Measurements from ENCODE around the gene HSCB. TPM values are rescaled to one million over a fixed set of nuclear protein-coding genes. Genes with fewer than 3 reads are reported as not detected.

HSCB gene
- total RNA-seq, 1 experiment from 2014 or later = 19.2 TPM

DNA sequence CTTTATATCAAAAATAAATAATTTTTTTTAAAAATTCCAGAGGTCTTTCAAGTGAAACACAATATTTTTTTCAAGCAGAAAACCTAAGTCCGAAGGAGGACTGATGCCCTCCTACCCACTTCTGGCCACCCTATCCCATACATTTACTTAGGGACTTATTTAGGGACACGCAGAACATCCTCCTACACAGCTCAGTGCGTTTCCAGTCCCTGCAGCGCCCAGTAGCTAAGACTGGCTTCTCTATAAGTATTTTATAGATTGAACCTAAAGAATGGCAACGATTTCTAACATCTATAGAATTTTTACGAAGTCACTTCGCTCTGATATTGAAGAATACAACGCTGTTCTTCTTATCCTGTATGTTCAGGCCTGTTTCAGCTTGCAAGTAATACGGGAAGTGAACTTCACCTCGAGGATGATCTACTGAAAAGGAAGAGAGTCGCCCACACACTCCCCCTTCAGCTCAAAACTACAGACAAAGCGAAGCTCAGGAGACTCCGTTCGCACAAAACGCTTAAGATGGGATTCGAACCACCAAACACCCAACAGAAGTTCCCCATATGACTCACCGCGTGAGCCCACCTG lies 547 bp upstream of the HSCB start:
- Mint-ChIP-seq H3K4me1 (peaks cover 55% of the 10 kb centered on the region), H3K27me3 (ENCODE audit: low read depth) (no peaks in the 10 kb centered on the region), H3K9me3 (no peaks in the 10 kb centered on the region), H3K4me3 (peak overlapping the region; percentile 87), H3K36me3 (peaks cover 27% of the 10 kb centered on the region), H3K27ac (peak overlapping the region; percentile 97)
- TF ChIP-seq GTF2I (CRISPR knock-in tag; conservative IDR thresholded peaks at IDR 0.05) = no peak
- TF ChIP-seq ETV6 (CRISPR knock-in tag; IDR thresholded peaks at IDR 0.05) = 0 out of 2 replicates have a peak, but pooled peaks have one; percentile 36
- TF ChIP-seq RELA (CRISPR knock-in tag; IDR thresholded peaks at IDR 0.05; ENCODE audit: borderline replicate concordance) = no peak
- TF ChIP-seq NFE2L1 (CRISPR knock-in tag; IDR thresholded peaks at IDR 0.05) = peak; percentile 22; the same call in 1 of the 2 replicates
- ATAC-seq (no peak), DNase-seq (ENCODE audit: low spot score) (no peak)
- ChIA-PET POLR2A (interaction anchor here (0.6 to 1.4 kb wide), 3 partner anchors 20 to 59 kb away, joined by 3 to 8 read pairs (median 6); partner anchors contain the start of genes CCDC117 and XBP1), CTCF (interaction anchor here (0.6 to 1.2 kb wide), 3 partner anchors 31 to 141 kb away, joined by 3 to 5 read pairs (median 4); partner anchors contain the start of gene CCDC117)

DNA sequence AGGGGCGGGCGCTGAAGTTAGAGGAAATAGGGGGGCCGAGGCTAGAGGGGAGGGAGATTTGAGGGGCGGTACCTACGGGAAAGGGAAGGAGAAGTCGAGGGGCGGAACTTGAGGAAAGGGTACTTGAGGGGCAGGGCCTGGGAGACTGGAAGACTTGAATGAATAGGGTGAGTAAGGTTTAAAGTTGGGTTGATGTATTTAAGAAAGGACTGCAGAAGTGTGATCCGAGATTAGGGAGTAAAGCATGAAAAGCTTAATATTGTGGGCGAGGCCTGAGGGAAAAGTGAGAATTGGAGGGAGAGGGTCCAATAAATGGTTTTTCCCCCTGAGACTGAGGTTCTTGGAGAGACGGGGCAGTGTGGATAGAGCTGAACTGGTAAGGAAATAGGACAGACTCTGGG lies 723 bp downstream of the HSCB start:
- H3K27ac Mint-ChIP-seq = peak overlapping the region; percentile 97

DNA sequence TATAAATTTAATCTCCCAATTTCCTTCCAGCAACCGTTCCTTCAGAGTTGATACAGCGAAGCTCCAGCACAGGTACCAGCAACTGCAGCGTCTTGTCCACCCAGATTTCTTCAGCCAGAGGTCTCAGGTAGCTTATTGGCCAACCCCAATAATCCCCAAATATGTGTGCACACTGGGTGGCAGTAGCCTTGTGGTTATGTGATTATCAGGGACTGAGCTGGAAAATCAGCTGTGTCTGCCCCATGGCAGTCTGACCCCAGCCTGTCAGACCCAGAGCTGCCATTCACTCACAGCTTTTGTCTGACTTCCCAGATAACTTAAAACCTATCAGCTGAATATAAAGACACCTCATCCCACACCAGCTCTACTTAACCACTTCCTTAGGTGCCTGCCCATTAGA lies 2.0 kb downstream of the HSCB start:
- Mint-ChIP-seq H3K4me3 (peak overlapping the region; percentile 87), H3K36me3 (peaks cover 43% of the 10 kb centered on the region), H3K9me3 (no peaks in the 10 kb centered on the region), H3K27me3 (ENCODE audit: low read depth) (no peaks in the 10 kb centered on the region), H3K4me1 (peaks cover 30% of the 10 kb centered on the region), H3K27ac (no peak overlapping the region)
- TF ChIP-seq, protein P1, sequence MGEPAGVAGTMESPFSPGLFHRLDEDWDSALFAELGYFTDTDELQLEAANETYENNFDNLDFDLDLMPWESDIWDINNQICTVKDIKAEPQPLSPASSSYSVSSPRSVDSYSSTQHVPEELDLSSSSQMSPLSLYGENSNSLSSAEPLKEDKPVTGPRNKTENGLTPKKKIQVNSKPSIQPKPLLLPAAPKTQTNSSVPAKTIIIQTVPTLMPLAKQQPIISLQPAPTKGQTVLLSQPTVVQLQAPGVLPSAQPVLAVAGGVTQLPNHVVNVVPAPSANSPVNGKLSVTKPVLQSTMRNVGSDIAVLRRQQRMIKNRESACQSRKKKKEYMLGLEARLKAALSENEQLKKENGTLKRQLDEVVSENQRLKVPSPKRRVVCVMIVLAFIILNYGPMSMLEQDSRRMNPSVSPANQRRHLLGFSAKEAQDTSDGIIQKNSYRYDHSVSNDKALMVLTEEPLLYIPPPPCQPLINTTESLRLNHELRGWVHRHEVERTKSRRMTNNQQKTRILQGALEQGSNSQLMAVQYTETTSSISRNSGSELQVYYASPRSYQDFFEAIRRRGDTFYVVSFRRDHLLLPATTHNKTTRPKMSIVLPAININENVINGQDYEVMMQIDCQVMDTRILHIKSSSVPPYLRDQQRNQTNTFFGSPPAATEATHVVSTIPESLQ (CRISPR knock-in tag; IDR thresholded peaks at IDR 0.05) = no peak
- TF ChIP-seq HMGA2 (CRISPR knock-in tag; IDR thresholded peaks at IDR 0.05) (no peak), ZNF232 (CRISPR knock-in tag; IDR thresholded peaks at IDR 0.05) (no peak), ZNF423 (CRISPR knock-in tag; IDR thresholded peaks at IDR 0.05) (no peak)
- TF ChIP-seq, protein P2, sequence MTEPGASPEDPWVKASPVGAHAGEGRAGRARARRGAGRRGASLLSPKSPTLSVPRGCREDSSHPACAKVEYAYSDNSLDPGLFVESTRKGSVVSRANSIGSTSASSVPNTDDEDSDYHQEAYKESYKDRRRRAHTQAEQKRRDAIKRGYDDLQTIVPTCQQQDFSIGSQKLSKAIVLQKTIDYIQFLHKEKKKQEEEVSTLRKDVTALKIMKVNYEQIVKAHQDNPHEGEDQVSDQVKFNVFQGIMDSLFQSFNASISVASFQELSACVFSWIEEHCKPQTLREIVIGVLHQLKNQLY (CRISPR knock-in tag; IDR thresholded peaks at IDR 0.05) = no peak
- TF ChIP-seq, protein P3, sequence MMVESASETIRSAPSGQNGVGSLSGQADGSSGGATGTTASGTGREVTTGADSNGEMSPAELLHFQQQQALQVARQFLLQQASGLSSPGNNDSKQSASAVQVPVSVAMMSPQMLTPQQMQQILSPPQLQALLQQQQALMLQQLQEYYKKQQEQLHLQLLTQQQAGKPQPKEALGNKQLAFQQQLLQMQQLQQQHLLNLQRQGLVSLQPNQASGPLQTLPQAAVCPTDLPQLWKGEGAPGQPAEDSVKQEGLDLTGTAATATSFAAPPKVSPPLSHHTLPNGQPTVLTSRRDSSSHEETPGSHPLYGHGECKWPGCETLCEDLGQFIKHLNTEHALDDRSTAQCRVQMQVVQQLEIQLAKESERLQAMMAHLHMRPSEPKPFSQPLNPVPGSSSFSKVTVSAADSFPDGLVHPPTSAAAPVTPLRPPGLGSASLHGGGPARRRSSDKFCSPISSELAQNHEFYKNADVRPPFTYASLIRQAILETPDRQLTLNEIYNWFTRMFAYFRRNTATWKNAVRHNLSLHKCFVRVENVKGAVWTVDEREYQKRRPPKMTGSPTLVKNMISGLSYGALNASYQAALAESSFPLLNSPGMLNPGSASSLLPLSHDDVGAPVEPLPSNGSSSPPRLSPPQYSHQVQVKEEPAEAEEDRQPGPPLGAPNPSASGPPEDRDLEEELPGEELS (CRISPR knock-in tag; IDR thresholded peaks at IDR 0.05) = no peak
- TF ChIP-seq, protein P4, sequence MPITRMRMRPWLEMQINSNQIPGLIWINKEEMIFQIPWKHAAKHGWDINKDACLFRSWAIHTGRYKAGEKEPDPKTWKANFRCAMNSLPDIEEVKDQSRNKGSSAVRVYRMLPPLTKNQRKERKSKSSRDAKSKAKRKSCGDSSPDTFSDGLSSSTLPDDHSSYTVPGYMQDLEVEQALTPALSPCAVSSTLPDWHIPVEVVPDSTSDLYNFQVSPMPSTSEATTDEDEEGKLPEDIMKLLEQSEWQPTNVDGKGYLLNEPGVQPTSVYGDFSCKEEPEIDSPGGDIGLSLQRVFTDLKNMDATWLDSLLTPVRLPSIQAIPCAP (CRISPR knock-in tag; IDR thresholded peaks at IDR 0.05) = no peak
- ChIA-PET CTCF (interaction anchor here (1.1 kb wide), 1 partner anchor 17 kb away, joined by 3 read pairs; no protein-coding TSS in a partner anchor), POLR2A (no interaction called here)
- no peak for DNase-seq (ENCODE audit: low spot score)
- ATAC-seq = no peak

More for the DNA sequence above, 723 bp downstream of the HSCB start:
- Mint-ChIP-seq H3K27me3 (ENCODE audit: low read depth) (no peaks in the 10 kb centered on the region), H3K9me3 (no peaks in the 10 kb centered on the region), H3K36me3 (peaks cover 38% of the 10 kb centered on the region), H3K4me3 (peak overlapping the region; percentile 87), H3K4me1 (peaks cover 43% of the 10 kb centered on the region)
- TF ChIP-seq, protein P5, sequence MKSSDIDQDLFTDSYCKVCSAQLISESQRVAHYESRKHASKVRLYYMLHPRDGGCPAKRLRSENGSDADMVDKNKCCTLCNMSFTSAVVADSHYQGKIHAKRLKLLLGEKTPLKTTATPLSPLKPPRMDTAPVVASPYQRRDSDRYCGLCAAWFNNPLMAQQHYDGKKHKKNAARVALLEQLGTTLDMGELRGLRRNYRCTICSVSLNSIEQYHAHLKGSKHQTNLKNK (CRISPR knock-in tag; IDR thresholded peaks at IDR 0.05) = peak; percentile 57; the same call in 1 of the 2 replicates
- TF ChIP-seq TEAD4 (CRISPR knock-in tag; IDR thresholded peaks at IDR 0.05) = no peak
- DNase-seq (ENCODE audit: low spot score) (no peak), ATAC-seq (no peak)
- POLR2A ChIA-PET = no interaction called here
- CTCF ChIA-PET = no interaction called here
